Measurements from ENCODE around the gene EVA1B.

EVA1B gene

DNA sequence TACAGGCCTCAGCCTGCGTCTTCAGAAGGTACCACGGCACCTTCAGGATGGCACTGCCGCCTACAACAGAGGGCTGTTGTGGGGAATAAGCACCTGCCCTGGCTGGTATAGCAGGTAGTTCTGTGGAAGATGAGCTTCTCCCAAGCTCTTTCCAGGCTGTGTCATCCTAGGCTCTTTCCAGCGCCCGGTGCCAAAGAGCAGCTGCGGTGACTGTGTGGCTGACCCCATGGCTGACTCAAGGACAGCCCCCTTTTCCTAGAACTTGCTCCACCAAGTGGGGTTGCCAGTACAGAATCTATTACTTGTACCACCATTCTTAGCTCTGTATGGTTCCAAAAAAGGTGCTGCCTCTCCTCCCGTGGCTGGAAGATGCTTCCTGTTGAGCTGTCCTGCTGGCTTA is 21.9 kb upstream of the EVA1B start:
- no peak for DNase-seq (ENCODE audit: low spot score)

DNA sequence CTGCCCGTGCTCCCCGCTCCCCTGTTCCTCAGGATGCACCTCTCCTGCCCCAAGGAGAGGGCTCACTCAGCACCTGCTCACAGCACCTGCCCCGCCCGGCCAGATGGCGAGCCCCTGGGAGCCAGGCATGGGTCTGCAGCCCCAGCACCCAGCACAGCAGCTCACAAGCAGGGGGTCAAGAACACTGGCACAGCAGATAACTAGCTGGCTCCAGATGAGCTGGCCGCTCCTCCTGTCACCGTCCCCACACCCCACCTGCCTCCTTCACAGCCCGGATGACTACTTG is 20.9 kb upstream of the EVA1B start:
- DNase-seq (ENCODE audit: low spot score): no peak

DNA sequence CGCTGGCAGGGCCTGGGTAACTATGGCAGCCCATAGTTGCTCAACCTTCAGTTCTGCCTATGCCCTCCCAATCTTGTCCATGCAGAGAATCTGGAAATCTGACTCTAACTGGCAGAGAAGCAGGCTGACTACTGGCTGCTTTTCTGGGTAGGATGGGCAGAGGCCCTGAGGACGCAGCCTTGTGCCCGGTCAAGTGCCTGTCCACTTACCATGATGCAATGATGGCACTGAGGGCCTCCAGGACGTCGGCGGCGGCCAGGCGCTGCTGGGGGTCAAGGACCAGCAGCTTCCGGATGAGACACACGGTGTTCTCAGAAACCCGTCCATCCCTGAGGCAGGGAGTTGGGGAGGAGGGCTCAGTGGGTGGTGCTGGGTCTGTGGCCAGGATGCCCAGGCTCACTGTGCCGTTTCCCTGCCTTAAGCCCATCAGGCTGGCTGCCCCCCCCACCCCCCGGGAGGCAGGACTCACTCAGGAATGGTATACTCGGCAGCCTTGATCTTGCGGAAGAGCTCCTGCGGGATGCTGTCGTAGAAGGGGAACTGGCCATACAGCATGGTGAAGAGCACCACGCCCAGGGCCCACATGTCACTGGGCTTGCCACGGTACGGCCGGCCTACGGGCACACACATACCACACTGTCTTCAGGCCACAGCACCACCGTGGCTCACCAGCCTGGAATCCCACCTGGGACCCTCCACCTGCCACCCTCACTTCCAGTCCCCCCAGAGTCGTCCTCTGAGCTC is 20.4 kb upstream of the EVA1B start:
- DNase-seq (ENCODE audit: low spot score): no peak

DNA sequence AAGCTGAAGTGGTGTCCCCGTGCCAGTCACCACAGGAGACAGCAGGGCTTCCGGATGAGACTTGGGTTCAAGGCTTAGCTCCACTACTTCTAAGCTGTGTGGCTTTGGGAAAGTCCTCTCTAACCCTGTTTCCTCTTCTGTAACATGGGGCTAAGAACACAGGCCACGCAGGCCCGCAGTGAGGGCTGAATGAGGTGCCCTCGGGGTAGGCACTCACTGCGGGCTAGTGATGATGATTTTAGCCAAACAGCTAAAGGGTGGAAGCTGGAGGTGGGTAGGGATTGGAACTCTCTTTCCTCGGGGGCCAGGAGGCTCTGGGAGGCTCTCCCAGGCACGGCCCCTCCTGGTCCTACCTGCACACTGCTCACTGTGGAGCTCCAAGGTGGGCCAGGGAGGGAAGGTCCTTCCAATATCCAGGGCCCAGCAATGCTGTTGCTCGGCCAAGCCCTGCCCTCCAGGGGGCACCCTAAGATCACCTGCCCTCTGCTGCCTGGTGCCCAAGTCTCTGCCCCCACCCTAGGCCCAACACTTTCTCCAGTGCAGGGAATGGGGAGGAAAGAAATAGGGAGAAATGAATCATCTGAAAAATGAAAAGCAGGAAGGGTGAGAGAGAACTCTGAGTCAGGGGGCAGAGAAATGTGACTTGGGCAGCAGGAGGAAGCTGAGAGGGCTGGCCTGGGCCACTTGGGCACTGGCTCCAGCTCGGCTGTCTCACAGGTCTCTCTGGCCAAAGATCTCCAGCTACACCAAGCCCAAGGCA is 19.2 kb upstream of the EVA1B start:
- DNase-seq (ENCODE audit: low spot score): peak; percentile 78

DNA sequence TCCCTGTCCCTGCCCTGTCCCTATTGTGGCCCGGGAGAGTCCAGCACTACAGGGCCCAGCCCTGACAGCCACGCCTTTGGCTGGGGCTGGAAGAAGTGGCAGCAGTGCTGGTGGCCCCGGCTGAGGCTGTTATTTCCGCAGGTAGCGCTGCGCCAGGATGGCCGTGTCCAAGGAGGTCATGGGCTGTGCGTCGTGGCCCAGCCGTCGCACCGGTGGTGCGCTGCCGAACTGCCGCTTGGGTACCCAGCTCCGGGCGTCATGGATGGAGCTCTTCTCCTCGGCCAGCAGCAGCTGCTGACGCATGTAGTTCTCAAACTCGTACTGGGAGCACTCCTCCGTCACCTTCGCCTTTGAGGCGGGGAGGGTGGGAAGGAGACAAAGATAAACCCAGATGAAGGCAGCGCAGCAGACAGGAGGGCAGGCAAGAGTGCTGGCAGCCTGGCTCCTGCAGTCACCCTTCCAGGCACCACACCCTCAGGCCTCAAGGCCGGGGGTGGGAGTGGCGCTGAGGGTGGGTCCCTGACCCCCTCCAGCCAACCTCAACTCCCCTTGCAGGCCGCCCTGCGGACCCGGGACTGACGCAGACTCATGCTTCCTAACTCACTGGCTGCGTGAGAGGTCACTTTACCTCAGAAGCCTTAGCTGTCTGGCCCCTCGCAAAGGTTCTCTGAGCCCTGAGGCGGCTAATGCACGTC is 18.3 kb upstream of the EVA1B start:
- no peak for DNase-seq (ENCODE audit: low spot score)

DNA sequence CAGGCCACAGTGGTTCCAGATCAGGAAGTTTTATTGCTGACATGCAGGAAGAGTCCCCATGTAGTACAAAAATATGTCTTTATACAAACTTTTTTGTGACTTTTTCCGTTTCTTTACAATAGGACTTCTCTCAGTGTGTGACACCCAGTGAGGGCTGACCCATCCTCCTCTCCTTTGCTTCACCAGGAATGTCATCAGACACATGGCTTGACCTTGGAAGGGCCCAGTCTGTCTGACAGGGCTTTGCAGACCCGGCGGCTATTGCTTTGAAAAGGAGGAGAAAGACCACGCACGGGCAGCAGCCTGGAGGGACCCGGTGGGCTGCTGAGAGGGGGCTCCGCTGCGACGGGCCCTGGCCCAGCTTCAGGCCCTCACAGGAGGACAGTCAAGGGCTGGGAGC is 16.2 kb upstream of the EVA1B start:
- no peak for DNase-seq (ENCODE audit: low spot score)

DNA sequence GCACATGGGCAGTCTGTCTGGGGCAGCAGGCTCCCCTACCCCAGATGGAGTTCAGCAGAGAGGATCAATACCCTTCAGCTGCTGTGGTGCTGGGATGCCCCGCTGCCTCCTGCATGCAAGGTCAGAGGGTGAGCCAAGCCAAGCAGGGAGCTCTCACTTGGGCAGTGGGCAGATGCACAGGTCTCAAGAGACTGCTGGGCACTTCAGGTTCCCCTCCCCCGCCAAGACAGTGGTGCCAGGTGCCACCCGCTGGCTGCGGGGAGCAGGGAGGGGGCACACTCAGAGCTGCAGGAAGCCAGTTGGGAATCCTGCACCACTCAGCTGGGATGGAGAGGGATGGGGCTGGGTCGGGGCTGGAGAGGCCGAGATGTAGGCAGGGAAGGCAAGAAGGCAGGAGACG is 15.8 kb upstream of the EVA1B start:
- no peak for DNase-seq (ENCODE audit: low spot score)

DNA sequence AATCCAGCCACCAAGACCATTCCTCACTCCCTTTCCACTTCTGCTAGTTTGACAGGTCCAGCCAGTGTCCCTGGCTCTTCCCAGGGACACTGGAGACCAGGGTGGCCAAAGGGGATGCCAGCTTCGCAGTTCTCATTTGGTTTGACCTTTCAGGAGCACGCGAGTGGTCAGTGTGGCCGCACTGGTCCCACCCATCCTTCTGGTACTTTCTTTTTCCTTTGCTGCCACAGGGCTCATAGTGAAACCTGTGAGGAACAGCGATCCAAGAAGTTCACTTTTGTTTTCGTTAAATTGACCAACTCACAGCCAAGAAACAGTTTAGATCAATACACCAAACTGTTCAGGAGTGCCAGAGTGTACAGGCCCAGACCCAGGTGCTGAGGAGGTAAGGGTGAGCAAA is 14.4 kb upstream of the EVA1B start:
- no peak for DNase-seq (ENCODE audit: low spot score)

DNA sequence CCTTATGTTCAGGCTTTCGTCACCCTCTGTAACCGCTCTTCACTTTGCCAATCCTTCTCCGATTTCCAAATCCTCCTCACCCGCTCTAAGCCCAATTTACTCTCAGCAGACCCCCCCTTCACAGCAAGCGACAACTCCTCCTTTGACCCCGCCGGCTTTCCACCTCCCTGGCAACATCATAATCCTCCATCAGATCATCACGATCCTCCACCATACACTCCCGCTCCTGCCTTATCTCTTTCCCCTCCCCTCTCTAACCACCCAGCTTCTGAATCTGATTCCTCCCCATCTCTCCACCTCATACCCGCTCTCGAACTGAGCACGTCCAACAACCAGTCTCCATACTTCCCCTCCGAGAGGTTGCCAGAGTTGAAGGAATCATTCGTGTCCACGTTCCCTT is 7.5 kb upstream of the EVA1B start:
- no peak for DNase-seq (ENCODE audit: low spot score)

DNA sequence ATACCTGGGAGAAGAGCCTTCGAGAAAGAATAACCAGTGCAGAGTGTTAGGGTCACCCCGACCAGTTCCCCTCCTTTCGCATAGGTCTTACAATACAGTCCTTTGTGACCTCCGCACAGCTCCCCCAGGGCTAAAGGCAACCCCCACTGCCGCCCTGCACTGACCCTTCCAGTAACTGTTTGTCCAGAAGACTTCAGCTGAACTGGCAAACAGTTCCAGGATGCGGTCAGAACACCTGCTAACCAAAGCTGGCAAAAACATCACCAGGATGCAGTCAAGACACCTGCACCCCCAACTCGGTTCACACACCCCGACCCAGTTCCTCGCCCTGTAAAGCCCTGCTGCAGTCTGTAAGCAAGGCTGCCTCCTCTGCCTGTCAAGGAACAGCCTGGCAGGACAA is 6.4 kb upstream of the EVA1B start:
- no peak for DNase-seq (ENCODE audit: low spot score)

DNA sequence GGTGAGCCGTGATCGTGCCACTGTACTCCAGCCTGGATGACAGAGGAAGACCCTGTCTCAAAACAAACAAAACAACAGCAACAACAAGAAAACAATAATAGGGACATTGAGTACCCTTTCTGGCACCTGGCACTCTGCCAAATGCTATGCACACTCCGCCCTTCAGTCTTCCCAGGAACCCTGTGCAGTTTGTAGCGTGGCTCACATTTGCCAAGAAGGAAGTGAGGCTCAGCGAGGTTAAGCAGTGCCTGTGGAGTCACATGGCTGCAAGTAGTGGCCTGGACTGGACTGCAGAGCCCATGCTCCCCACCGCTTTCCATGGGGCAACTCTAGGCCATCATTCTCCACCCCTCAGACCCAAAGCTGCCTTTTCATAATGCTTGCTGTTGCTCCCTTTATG is 5.3 kb upstream of the EVA1B start:
- no peak for DNase-seq (ENCODE audit: low spot score)

DNA sequence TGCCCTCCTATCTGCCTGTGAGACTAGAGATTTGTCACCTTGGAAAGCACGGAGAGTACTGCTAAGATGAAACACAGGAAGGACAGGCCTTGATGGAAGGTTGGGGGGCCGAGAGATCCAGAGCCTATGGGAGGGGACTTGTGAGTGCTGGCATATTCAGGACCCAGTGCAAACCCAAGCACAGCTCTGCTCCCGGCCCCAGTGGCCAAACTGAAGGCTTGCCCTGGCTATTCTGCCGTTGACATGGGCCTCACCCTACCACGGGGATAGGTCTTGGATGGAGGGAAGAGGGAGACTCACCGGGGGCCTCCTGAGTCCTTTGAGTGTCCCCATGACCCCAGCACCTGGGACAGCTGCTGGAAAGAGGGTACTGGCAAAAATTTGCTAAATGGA is 4.6 kb upstream of the EVA1B start:
- DNase-seq (ENCODE audit: low spot score): no peak

DNA sequence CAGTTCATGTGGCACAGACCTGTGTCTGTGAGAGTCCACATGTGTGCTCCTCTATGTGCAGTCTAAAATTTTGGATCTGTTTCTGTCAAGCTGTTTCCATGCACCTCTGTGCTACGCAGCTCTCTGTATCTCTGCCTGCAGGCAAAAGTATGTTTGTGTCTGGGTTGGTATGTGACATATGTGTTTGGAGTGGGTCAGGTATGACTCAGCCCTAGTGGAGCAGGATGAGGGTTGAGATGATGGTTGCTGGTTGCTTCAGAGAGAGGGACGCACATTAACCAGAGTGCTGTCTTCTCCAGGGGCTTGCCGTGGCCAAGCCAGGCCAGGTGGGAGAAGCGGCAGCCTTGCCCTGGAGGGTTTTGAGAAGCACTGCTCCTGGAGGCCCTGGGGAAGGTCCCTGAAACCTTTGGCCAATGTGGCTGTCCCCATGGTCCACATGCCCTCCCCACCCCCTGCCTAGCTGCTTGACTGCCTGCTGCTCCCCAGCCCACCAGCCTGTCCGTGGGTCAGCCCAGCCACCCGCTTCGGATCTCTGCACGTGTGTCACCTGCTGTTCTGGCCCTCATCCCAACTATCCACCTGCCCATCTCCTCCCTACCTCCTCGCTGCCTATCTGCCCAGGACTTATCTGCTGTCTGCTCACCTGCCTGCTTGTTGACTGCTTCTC is 4.1 kb upstream of the EVA1B start:
- peak; percentile 71 for DNase-seq (ENCODE audit: low spot score)

DNA sequence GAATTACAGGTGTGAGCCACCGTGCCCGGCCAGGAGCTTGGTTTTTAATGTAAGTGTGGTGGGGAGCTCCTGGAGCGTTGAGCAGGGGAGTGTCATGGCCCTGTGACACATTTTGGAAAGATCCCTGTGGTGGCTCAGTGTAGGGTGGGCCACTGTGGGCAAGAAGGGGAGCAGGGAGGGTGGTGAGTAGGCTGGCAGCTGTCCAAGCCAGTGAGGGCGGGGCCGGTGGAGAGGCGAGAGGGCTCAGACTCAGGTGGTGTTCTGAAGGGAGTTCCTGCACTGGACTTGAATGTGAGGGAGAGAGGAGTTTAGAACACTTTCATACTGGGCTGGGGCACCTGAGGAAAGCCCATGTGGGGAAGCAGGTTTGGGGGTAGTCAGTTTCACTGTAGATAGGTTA is 3.1 kb upstream of the EVA1B start:
- no peak for DNase-seq (ENCODE audit: low spot score)

DNA sequence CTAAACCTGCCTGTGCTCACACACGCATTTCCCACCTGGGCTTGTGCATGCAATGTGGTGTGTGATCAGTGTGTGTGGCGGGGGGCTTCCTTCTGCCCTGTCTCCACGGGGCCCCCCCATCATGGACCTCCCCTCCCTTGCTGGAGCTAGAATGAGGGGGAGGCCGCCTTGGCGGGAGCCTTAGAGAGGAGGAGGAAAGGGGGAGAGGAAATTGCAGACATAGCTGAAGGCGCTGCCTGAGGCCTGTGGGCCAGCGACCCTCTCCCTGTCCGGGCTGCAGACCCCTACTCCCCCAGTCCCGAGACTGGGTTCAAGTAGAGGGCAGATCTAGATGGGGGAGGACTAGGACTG is 883 bp upstream of the EVA1B start:
- no peak for DNase-seq (ENCODE audit: low spot score)

DNA sequence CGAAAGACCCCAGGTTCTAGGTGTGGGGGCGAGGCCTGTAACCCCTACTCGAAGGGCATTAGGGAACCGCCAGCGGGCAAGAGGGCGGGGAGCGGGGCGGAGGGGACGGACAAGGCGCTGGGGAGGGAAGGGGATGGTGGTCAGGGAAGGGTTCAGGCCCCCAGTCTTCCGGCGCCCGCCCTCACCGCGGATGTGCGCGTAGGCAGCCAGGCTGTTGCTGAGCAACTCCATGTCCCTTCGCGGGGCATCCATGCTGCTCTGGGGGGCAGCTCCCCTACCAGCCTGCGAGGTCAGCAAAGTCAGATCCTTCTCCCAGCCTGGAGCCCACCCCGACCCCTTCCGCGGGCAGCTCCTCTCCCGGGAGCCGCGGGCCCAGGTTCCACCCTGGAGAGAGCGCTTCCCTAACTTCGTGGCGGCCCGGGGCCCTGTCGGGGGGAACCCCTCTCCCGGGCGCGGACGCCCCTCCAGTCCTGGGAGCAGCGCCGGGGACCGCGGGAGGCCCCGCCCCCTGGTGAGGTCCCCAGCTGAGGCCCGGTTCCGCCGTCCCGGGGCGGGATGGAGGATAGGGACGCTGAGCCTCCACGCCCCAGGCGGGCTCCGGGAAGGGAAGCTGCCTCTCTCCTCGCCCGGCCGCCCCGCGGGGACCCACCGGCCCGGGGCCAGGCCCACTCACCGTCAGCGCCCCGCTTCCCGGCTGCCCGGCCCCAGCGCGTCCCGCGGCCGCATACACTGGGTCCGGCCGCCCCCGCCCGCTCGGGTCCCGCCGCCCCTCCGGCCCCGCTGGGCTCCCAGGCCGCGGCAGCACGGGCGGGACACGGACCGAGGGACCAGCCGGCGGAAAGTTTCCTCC is 434 bp downstream of the EVA1B start:
- peak; percentile 72 for DNase-seq (ENCODE audit: low spot score)

DNA sequence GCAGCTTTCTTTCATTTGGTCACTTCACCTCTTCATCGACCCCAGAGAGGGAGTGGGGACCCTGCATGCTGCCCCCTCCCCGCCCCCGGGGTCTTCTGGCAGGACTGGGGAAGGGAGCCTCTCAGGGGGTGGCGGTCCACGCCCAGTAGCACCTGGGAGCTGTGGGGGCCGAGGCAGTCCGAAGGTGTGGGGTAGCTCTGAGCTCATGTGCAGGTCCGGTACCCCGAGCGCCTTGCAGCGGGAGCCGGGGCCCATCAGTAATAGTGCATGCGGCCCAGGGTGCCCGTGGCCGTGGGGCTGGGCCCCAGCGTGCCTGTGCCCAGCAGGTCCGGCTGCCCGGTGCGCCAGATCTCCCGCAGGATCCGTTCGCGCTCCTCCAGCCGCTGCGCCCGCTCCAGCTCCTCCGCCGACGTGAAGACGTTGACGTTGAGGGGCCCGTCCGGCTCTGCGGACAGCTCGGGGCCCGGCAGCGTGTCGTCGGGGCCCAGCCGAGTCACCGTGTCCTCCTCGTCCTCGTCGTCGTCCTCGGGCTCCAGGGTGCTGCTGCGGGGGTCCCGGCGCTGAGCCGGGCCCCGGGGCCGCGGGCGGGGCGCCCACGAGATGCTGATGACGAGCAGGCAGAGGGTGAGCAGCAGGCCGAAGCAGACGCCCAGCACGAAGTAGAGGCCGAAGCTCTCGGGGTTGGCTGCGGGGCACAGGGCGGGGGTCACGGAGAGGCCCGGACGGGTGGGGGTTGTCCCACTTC is 1.2 kb downstream of the EVA1B start:
- no peak for DNase-seq (ENCODE audit: low spot score)

DNA sequence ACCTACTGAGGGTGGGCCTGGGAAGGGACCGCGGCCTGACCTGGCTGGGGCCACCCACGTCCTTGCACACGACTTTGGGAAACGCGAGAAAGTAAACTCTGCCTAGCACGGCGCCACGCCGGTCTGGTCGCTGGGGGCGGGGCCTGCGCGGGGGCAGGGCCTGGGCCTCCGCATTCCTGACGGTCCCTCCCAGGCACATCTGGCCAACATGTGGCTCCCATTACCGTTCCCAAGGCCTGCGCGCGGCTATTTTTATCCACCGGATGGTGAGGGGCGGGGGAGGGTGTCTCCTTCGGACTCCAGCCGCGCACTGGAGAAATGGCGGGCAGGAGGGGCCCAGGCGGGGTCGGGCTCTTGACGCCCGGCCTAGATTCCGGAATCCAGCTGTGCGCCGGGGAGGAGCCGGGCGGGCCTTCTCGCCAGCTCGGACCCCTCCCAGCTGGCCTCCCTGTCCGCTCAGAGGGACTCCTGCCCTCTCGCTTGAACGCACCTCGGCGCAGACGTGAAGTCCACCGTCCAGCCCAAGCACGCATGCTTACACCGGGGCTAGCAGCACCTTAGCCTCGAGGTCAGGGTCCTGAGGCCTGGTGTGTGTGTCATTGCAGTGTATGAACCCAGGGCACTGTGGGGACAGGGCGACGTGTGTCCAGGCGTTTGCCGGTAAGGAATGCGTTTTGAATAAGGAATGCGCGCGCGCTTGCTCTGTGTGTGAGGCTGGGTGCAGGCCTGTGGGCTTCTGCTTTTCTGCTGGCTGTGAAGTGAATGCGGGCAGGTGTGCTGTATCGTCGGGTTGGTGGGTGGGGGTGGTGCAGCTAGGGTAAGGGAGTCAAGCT is 2.1 kb downstream of the EVA1B start:
- DNase-seq (ENCODE audit: low spot score): peak; percentile 94

DNA sequence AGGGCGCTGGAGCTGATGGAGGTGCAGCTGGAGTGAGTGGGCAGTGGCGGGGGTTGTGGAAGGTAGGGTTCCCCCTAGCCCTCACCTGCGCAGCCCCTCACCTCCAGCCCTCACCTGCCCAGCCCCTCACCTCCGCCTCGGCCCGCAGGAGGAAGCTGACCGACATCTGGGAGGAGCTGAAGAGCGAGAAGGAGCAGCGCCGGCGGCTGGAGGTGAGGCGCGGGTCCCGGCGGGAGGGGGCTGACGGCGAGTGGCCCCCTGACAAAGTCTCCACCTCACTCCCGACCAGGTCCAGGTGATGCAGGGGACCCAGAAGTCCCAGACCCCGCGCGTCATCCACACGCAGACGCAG is 2.7 kb downstream of the EVA1B start:
- no peak for DNase-seq (ENCODE audit: low spot score)

DNA sequence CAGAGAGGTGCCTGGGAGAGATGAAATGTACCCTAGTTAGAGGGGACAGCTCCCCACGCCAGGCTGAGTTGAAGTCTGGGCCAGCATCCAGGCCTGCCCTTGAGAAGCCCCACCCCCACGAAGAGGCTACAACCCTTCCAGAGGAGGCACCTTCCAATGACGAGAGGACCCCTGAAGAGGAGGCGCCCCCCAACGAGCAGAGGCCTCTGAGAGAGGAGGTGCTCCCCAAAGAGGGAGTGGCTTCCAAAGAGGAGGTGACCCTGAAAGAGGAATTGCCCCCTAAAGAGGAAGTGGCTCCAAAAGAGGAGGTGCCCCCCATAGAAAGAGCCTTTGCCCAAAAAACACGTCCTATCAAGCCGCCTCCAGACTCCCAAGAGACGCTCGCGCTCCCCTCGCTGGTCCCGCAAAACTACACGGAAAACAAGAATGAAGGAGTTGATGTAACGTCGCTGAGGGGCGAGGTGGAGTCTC is 3.1 kb downstream of the EVA1B start:
- DNase-seq (ENCODE audit: low spot score): no peak
